ENCODE results near the gene GON4L.

GRCh38 chr1:155831279-155831976 lies 25.6 kb downstream of the GON4L start:
- TF ChIP-seq CTCF (IDR thresholded peaks at IDR 0.05) (no peak), POLR2A (IDR thresholded peaks at IDR 0.05) (no peak)

Measured in thyroid gland (tissue), 4 donors.